Adrenal gland (tissue), 12 donors: ENCODE data around the gene NFE2. TPM values are rescaled to one million over a fixed set of nuclear protein-coding genes. Genes with fewer than 3 reads are reported as not detected.
A peak's percentile ranks its signal among the peaks of the same experiment; 100 is the strongest.

Source experiments
- DNase-seq, 7 donors: peaks; one replicate each; pipeline ENCODE4 v3.0.0-alpha.2; 2019 to 2020
- H3K27ac ChIP-seq, 5 donors: fragments of 200-600 bp; sonication (generic) in 4 of 5; 1 replicate in 3 of 5; 2 replicates in 2 of 5; pipeline versions ENCODE4 v1.5.1 to v1.8.0; 2016 to 2020; ENCODE audit warnings: mild to moderate bottlenecking in 1 of 5
- H3K27me3 ChIP-seq: fragments of 200-600 bp; 2 replicates; pipeline ENCODE4 v1.8.0; 2021
- H3K36me3 ChIP-seq, 2 donors: fragments of 200-600 bp; replicated peaks in 1 of 2; 1 replicate in 1 of 2; 2 replicates in 1 of 2; pipeline versions ENCODE4 v1.5.1 to v1.8.0; 2018 to 2022
- H3K4me1 ChIP-seq, 2 donors: fragments of 200-600 bp; replicated peaks in 1 of 2; 1 replicate in 1 of 2; 2 replicates in 1 of 2; pipeline versions ENCODE4 v1.5.1 to v1.8.0; 2018 to 2021
- H3K4me3 ChIP-seq, 4 donors: fragments of 200-600 bp; sonication (generic) in 3 of 4; one replicate each; pipeline ENCODE4 v1.5.1; 2016 to 2018
- H3K9me3 ChIP-seq, 3 donors: fragments of 200-600 bp; sonication (generic) in 1 of 3; replicated peaks in 1 of 3; 1 replicate in 2 of 3; 2 replicates in 1 of 3; pipeline versions ENCODE4 v1.5.1 to v1.8.0; 2016 to 2021
- CTCF ChIP-seq, 6 experiments: fragments of 450-650 bp in 4 of 6; fragments of 200-600 bp in 2 of 6; sonication (generic) in 1 of 6; IDR thresholded peaks; 1 replicate in 5 of 6; 2 replicates in 1 of 6; pipeline versions ENCODE4 v1.5.1 to v1.8.0; 2016 to 2021; ENCODE audit warnings: antibody characterized with exemption in 6 of 6, mild to moderate bottlenecking in 2 of 6, moderate library complexity in 1 of 6
- POLR2A ChIP-seq, 2 donors: fragments of 450-650 bp; IDR thresholded peaks; one replicate each; pipeline ENCODE4 v1.6.1; 2017; ENCODE audit warnings: antibody characterized with exemption in 2 of 2, mild to moderate bottlenecking in 2 of 2, moderate library complexity in 1 of 2
- WGBS, 4 donors: extraction: QIAGEN DNeasy Blood & Tissue Kit in 2 of 4; methylation state at CpG; one replicate each; pipeline versions ENCODE4 v1.1.5 to v1.1.7; 2013 to 2017; 5-methylcytosine and 5-hydroxymethylcytosine counted together
- intact Hi-C, 2 donors: fragments of 100-400 bp; cut with DNase I; formaldehyde crosslinking; loops; one replicate each; pipeline versions ENCODE4 v1.14.1 to v1.15.0; 2022 to 2023
- polyA plus RNA-seq, 3 donors: library from polyadenylated mRNA; stranded (reverse); fragments of 200-250 nt in 2 of 3; fragments of 350-450 nt in 1 of 3; fragmentation: Illumina TruSeq in 1 of 3; extraction: RNeasy Lipid Tissue Mini Kit (QIAGEN cat#74804) in 1 of 3; gene quantifications; one replicate each; pipeline ENCODE4 v1.2.3, GENCODE V29; 2013 to 2014
- total RNA-seq, 9 donors: library from RNA; depleted of rRNA in 4 of 9; stranded (reverse); fragments of >200 nt in 4 of 9; fragments of 120-200 nt in 1 of 9; fragmentation: NEBNext Ultra II Directional in 1 of 9; extraction: Animal tissue kit (Norgen Biotek cat#: 25700) in 1 of 9; gene quantifications; one replicate each; pipeline versions ENCODE4 v1.1.0 to v1.2.4, GENCODE V29; 2013 to 2023
- donor health status: healthy with polysubstance abuse.
- donor health status: Bipolar disorder and iron deficiency.
- donor health status: DM: yes; HTN: yes; CAD: no.
- donor health status: DM: no; HTN: no; CAD: no.
- donor health status: DM: no; HTN: no; CAD: no.
- donor health status: DM: yes; HTN: yes; CAD: no.

NFE2 gene
- total and polyA plus RNA-seq, 12 donors, result 0.13 to 3.8 (median 0.60) TPM; not detected in 6

GRCh38 chr12:54265364-54265812 lies 35.4 kb downstream of the NFE2 start:
- Histone ChIP-seq H3K27me3 (no peaks in the 10 kb centered on the region), H3K4me1 (peaks cover 18 to 23% of the 10 kb centered on the region in 2 donors), H3K36me3 (no peaks in the 10 kb centered on the region), H3K4me3 (no peak overlapping the region), H3K9me3 (no peaks in the 10 kb centered on the region), H3K27ac (no peak overlapping the region)
- WGBS, 4 donors, result 88 to 93% (median 90%) methylated on average over 4 of the region's 4 CpGs
- no peak for DNase-seq
- intact Hi-C loops, result no loop called here
- TF ChIP-seq CTCF (IDR thresholded peaks at IDR 0.05) (no peak), POLR2A (IDR thresholded peaks at IDR 0.05) (no peak)

GRCh38 chr12:54262403-54262925 lies 38.4 kb downstream of the NFE2 start:
- no peaks in the 10 kb centered on the region for H3K9me3 ChIP-seq
- peak in 1 of 2 donors; percentile 26 for TF ChIP-seq POLR2A (IDR thresholded peaks at IDR 0.05)
- TF ChIP-seq CTCF (IDR thresholded peaks at IDR 0.05), result no peak
- intact Hi-C loops, result no loop called here
- WGBS, 4 donors, result 6 to 14% (median 12%) methylated on average over 4 of the region's 4 CpGs
- H3K4me1 ChIP-seq, result peaks cover 41 to 49% of the 10 kb centered on the region in 2 donors
- peak overlapping the region; percentile 59 to 80 (median 68) for H3K27ac ChIP-seq
- peak; percentile 54 to 92 (median 85) for DNase-seq
- no peaks in the 10 kb centered on the region for H3K27me3 ChIP-seq
- H3K4me3 ChIP-seq, result no peak overlapping the region
- no peaks in the 10 kb centered on the region for H3K36me3 ChIP-seq

GRCh38 chr12:54261815-54262402 lies 38.9 kb downstream of the NFE2 start:
- Histone ChIP-seq H3K27me3 (no peaks in the 10 kb centered on the region), H3K4me1 (peaks cover 41 to 49% of the 10 kb centered on the region in 2 donors), H3K27ac (peak overlapping the region; percentile 59 to 76 (median 68)), H3K36me3 (peaks cover 0 to 5% of the 10 kb centered on the region in 2 donors), H3K9me3 (no peaks in the 10 kb centered on the region), H3K4me3 (no peak overlapping the region)
- intact Hi-C loops, result no loop called here
- DNase-seq, result no peak
- WGBS, 4 donors, result 17 to 31% (median 23%) methylated on average over 5 of the region's 5 CpGs
- no peak for TF ChIP-seq CTCF (IDR thresholded peaks at IDR 0.05)
- no peak for TF ChIP-seq POLR2A (IDR thresholded peaks at IDR 0.05)

GRCh38 chr12:54259194-54260011 lies 41.4 kb downstream of the NFE2 start:
- no peaks in the 10 kb centered on the region for H3K27me3 ChIP-seq
- H3K4me1 ChIP-seq, result peaks cover 41 to 49% of the 10 kb centered on the region in 2 donors
- DNase-seq, result peak; percentile 78 to 90 (median 85)
- H3K27ac ChIP-seq, result peak overlapping the region; percentile 3 to 88 (median 55)
- H3K36me3 ChIP-seq, result peaks cover 0 to 27% of the 10 kb centered on the region in 2 donors
- H3K4me3 ChIP-seq, result peak overlapping the region in 2 of 4 donors; percentile 5 to 64
- H3K9me3 ChIP-seq, result no peaks in the 10 kb centered on the region
- intact Hi-C loops, result loop anchor here in 1 of 2 donors (10.0 kb wide), 1 partner anchor 105 kb away; the partner anchor contains the start of gene GPR84
- 4 to 19% (median 6%) methylated on average over 7 to 11 of the region's 11 CpGs for WGBS, 4 donors
- TF ChIP-seq POLR2A (IDR thresholded peaks at IDR 0.05), result no peak
- TF ChIP-seq CTCF (IDR thresholded peaks at IDR 0.05), result no peak
